ENCODE results near the gene S100A11. TPM values are rescaled to one million over a fixed set of nuclear protein-coding genes. Genes with fewer than 3 reads are reported as not detected.
A peak's percentile ranks its signal among the peaks of the same experiment; 100 is the strongest.

S100A11 gene
- total RNA-seq, 2 experiments from 2014 or later, result 27.1 TPM; not detected in 1

GRCh38 chr1:152048416-152049009 lies 11.7 kb upstream of the S100A11 start:
- no peak for DNase-seq (ENCODE audit: low spot score)
- Histone ChIP-seq H3K4me3 (ENCODE audit: low read depth, low read length, poor library complexity, severe bottlenecking) (peak overlapping the region; percentile 14), H3K9me2 (ENCODE audit: insufficient read depth, low read length) (no peaks in the 10 kb centered on the region), H3K4me2 (ENCODE audit: low read length) (peak overlapping the region; percentile 57), H3K27ac (ENCODE audit: low read depth, low read length, poor library complexity, severe bottlenecking) (peak overlapping the region; percentile 63), H3K9me3 (ENCODE audit: low read length) (no peaks in the 10 kb centered on the region), H2AFZ (ENCODE audit: low read length) (peak overlapping the region; percentile 91), H3K36me3 (ENCODE audit: insufficient read depth, low read length) (no peaks in the 10 kb centered on the region), H3K4me1 (ENCODE audit: insufficient read depth, low read length, poor library complexity, severe bottlenecking) (peaks cover 17% of the 10 kb centered on the region), H3K79me2 (ENCODE audit: insufficient read depth, low read depth, low read length) (no peaks in the 10 kb centered on the region), H4K20me1 (ENCODE audit: insufficient read depth, low read length) (no peaks in the 10 kb centered on the region)
- no peak for TF ChIP-seq CTCF (conservative IDR thresholded peaks at IDR 0.05; ENCODE audit: low read length)
- TF ChIP-seq EZH2phosphoT487 (IDR thresholded peaks at IDR 0.05; ENCODE audit: borderline replicate concordance, low read depth, low read length), result no peak
- ChIA-PET POLR2A (interaction anchor here (0.7 to 6.2 kb wide), 3 partner anchors 9 to 410 kb away, joined by 3 to 38 read pairs (median 5); partner anchors contain the start of gene S100A11), CTCF (ENCODE audit: unreplicated experiment) (no interaction called here)
- intact Hi-C loops (cut with micrococcal nuclease; ENCODE audit: unreplicated experiment), result no loop called here
- BruUV-seq (replicated peaks), result TSS peak; percentile 73

- H4K20me1 ChIP-seq (ENCODE audit: insufficient read depth, low read length), result no peaks in the 10 kb centered on the region
- H3K9me2 ChIP-seq (ENCODE audit: insufficient read depth, low read length), result no peaks in the 10 kb centered on the region
- peak; percentile 86 for DNase-seq (ENCODE audit: low spot score)
- H3K4me1 ChIP-seq (ENCODE audit: insufficient read depth, low read length, poor library complexity, severe bottlenecking), result peaks cover 17% of the 10 kb centered on the region
- peak overlapping the region; percentile 14 for H3K4me3 ChIP-seq (ENCODE audit: low read depth, low read length, poor library complexity, severe bottlenecking)
- no peaks in the 10 kb centered on the region for H3K36me3 ChIP-seq (ENCODE audit: insufficient read depth, low read length)
- H3K79me2 ChIP-seq (ENCODE audit: insufficient read depth, low read depth, low read length), result no peaks in the 10 kb centered on the region
- intact Hi-C loops (cut with micrococcal nuclease; ENCODE audit: unreplicated experiment), result no loop called here
- H3K9me3 ChIP-seq (ENCODE audit: low read length), result no peaks in the 10 kb centered on the region
- H2AFZ ChIP-seq (ENCODE audit: low read length), result peak overlapping the region; percentile 91
- BruUV-seq (replicated peaks), result no TSS peak
- H3K4me2 ChIP-seq (ENCODE audit: low read length), result peak overlapping the region; percentile 57
- TF ChIP-seq EZH2phosphoT487 (IDR thresholded peaks at IDR 0.05; ENCODE audit: borderline replicate concordance, low read depth, low read length), result no peak
- TF ChIP-seq CTCF (conservative IDR thresholded peaks at IDR 0.05; ENCODE audit: low read length), result peak; percentile 88
- ChIA-PET POLR2A (interaction anchor here (0.6 to 6.2 kb wide), 4 partner anchors 8 to 167 kb away, joined by 3 to 38 read pairs (median 4); partner anchors contain the start of gene S100A11), CTCF (ENCODE audit: unreplicated experiment) (no interaction called here)
- peak overlapping the region; percentile 63 for H3K27ac ChIP-seq (ENCODE audit: low read depth, low read length, poor library complexity, severe bottlenecking)
Measured at GRCh38 chr1:152047730-152048415, 11.1 kb upstream of the S100A11 start.

- CTCF ChIA-PET (ENCODE audit: unreplicated experiment), result no interaction called here
- no peaks in the 10 kb centered on the region for H3K9me3 ChIP-seq (ENCODE audit: low read length)
- H3K36me3 ChIP-seq (ENCODE audit: insufficient read depth, low read length), result no peaks in the 10 kb centered on the region
- POLR2A ChIA-PET, result interaction anchor here (0.6 to 6.2 kb wide), 5 partner anchors 8 to 166 kb away, joined by 3 to 38 read pairs (median 4); partner anchors contain the start of gene S100A11
- peak overlapping the region; percentile 57 for H3K4me2 ChIP-seq (ENCODE audit: low read length)
- TF ChIP-seq CTCF (conservative IDR thresholded peaks at IDR 0.05; ENCODE audit: low read length), result no peak
- no peak for TF ChIP-seq EZH2phosphoT487 (IDR thresholded peaks at IDR 0.05; ENCODE audit: borderline replicate concordance, low read depth, low read length)
- peak overlapping the region; percentile 63 for H3K27ac ChIP-seq (ENCODE audit: low read depth, low read length, poor library complexity, severe bottlenecking)
- TSS peak; percentile 86 for BruUV-seq (replicated peaks)
- peak overlapping the region; percentile 14 for H3K4me3 ChIP-seq (ENCODE audit: low read depth, low read length, poor library complexity, severe bottlenecking)
- no peaks in the 10 kb centered on the region for H3K9me2 ChIP-seq (ENCODE audit: insufficient read depth, low read length)
- intact Hi-C loops (cut with micrococcal nuclease; ENCODE audit: unreplicated experiment), result no loop called here
- H2AFZ ChIP-seq (ENCODE audit: low read length), result peak overlapping the region; percentile 91
- no peaks in the 10 kb centered on the region for H4K20me1 ChIP-seq (ENCODE audit: insufficient read depth, low read length)
- H3K79me2 ChIP-seq (ENCODE audit: insufficient read depth, low read depth, low read length), result no peaks in the 10 kb centered on the region
- H3K4me1 ChIP-seq (ENCODE audit: insufficient read depth, low read length, poor library complexity, severe bottlenecking), result peaks cover 17% of the 10 kb centered on the region
- DNase-seq (ENCODE audit: low spot score), result peak; percentile 6
Measured at GRCh38 chr1:152047413-152047729, 10.6 kb upstream of the S100A11 start.

All from OCI-LY7 (cell line).